Measurements from ENCODE around the gene PPP6R1. TPM values are rescaled to one million over a fixed set of nuclear protein-coding genes. Genes with fewer than 3 reads are reported as not detected.

Gene PPP6R1
- total RNA-seq, 1 experiment from 2014 or later, result 70.6 TPM

GRCh38 chr19:55300886-55301458 lies 42.2 kb upstream of the PPP6R1 start:
- no TSS peak for BruUV-seq (replicated peaks)
- CTCF ChIA-PET, result interaction anchor here (0.6 to 4.2 kb wide), 43 partner anchors 8 to 487 kb away, joined by 3 to 58 read pairs (median 5); partner anchors contain the start of genes KMT5C, PPP6R1, TMEM150B and TMEM238
- Mint-ChIP-seq H3K27ac (ENCODE audit: low read depth, unreplicated experiment) (no peak overlapping the region), H3K4me1 (ENCODE audit: insufficient read depth, unreplicated experiment) (no peaks in the 10 kb centered on the region), H3K36me3 (ENCODE audit: insufficient read depth, unreplicated experiment) (peaks cover 5% of the 10 kb centered on the region), H3K4me3 (ENCODE audit: unreplicated experiment) (no peak overlapping the region), H3K27me3 (ENCODE audit: insufficient read depth, unreplicated experiment) (no peaks in the 10 kb centered on the region), H3K9me3 (ENCODE audit: unreplicated experiment) (no peaks in the 10 kb centered on the region)
- POLR2A ChIA-PET, result interaction anchor here (0.6 to 3.0 kb wide), 9 partner anchors 9 to 108 kb away, joined by 3 to 23 read pairs (median 4); partner anchors contain the start of genes KMT5C, PPP6R1 and TMEM238
- TF ChIP-seq CTCF (IDR thresholded peaks at IDR 0.05; ENCODE audit: unreplicated experiment), result no peak
- intact Hi-C loops (cut with micrococcal nuclease), result no loop called here
- DNase-seq (ENCODE audit: unreplicated experiment), result no peak

GRCh38 chr19:55299991-55300390 lies 41.2 kb upstream of the PPP6R1 start:
- H3K27me3 Mint-ChIP-seq (ENCODE audit: insufficient read depth, unreplicated experiment), result no peaks in the 10 kb centered on the region
- no TSS peak for BruUV-seq (replicated peaks)
- intact Hi-C loops (cut with micrococcal nuclease), result no loop called here
- H3K27ac Mint-ChIP-seq (ENCODE audit: low read depth, unreplicated experiment), result no peak overlapping the region
- H3K36me3 Mint-ChIP-seq (ENCODE audit: insufficient read depth, unreplicated experiment), result peaks cover 6% of the 10 kb centered on the region
- TF ChIP-seq CTCF (IDR thresholded peaks at IDR 0.05; ENCODE audit: unreplicated experiment), result no peak
- H3K4me1 Mint-ChIP-seq (ENCODE audit: insufficient read depth, unreplicated experiment), result no peaks in the 10 kb centered on the region
- ChIA-PET CTCF (interaction anchor here (0.6 to 4.2 kb wide), 6 partner anchors 7 to 155 kb away, joined by 3 to 58 read pairs (median 27); partner anchors contain the start of gene TMEM238), POLR2A (no interaction called here)
- DNase-seq (ENCODE audit: unreplicated experiment), result no peak
- H3K9me3 Mint-ChIP-seq (ENCODE audit: unreplicated experiment), result no peaks in the 10 kb centered on the region
- no peak overlapping the region for H3K4me3 Mint-ChIP-seq (ENCODE audit: unreplicated experiment)

- Mint-ChIP-seq H3K4me1 (ENCODE audit: insufficient read depth, unreplicated experiment) (peaks cover under 1% of the 10 kb centered on the region), H3K36me3 (ENCODE audit: insufficient read depth, unreplicated experiment) (peaks cover 6% of the 10 kb centered on the region), H3K27me3 (ENCODE audit: insufficient read depth, unreplicated experiment) (no peaks in the 10 kb centered on the region), H3K4me3 (ENCODE audit: unreplicated experiment) (no peak overlapping the region), H3K9me3 (ENCODE audit: unreplicated experiment) (no peaks in the 10 kb centered on the region), H3K27ac (ENCODE audit: low read depth, unreplicated experiment) (no peak overlapping the region)
- no peak for TF ChIP-seq CTCF (IDR thresholded peaks at IDR 0.05; ENCODE audit: unreplicated experiment)
- CTCF ChIA-PET, result interaction anchor here (1.5 to 2.8 kb wide), 2 partner anchors 9 to 86 kb away, joined by 3 to 9 read pairs; partner anchors contain the start of gene TMEM238
- POLR2A ChIA-PET, result no interaction called here
- intact Hi-C loops (cut with micrococcal nuclease), result no loop called here
- DNase-seq (ENCODE audit: unreplicated experiment), result no peak
- no TSS peak for BruUV-seq (replicated peaks)
Observed at GRCh38 chr19:55297267-55297666, 38.5 kb upstream of the PPP6R1 start.

GRCh38 chr19:55289117-55289796 lies 30.4 kb upstream of the PPP6R1 start:
- TF ChIP-seq CTCF (IDR thresholded peaks at IDR 0.05; ENCODE audit: unreplicated experiment), result no peak
- Mint-ChIP-seq H3K4me1 (ENCODE audit: insufficient read depth, unreplicated experiment) (peaks cover 5% of the 10 kb centered on the region), H3K27ac (ENCODE audit: low read depth, unreplicated experiment) (no peak overlapping the region), H3K4me3 (ENCODE audit: unreplicated experiment) (no peak overlapping the region), H3K36me3 (ENCODE audit: insufficient read depth, unreplicated experiment) (peaks cover 5% of the 10 kb centered on the region), H3K27me3 (ENCODE audit: insufficient read depth, unreplicated experiment) (no peaks in the 10 kb centered on the region), H3K9me3 (ENCODE audit: unreplicated experiment) (no peaks in the 10 kb centered on the region)
- ChIA-PET CTCF (no interaction called here), POLR2A (no interaction called here)
- no TSS peak for BruUV-seq (replicated peaks)
- intact Hi-C loops (cut with micrococcal nuclease), result no loop called here
- DNase-seq (ENCODE audit: unreplicated experiment), result no peak
